GM21515 (cell line): ENCODE data around the gene SORCS2.

Experiments
- ATAC-seq: cut with Tn5 transposase; IDR thresholded peaks from one replicate; pipeline ENCODE4 v1.9.1; 2021; ENCODE audit not compliant: unreplicated experiment

The SORCS2 gene

GRCh38 chr4:7620814-7621176, 428.5 kb downstream of the SORCS2 start:
- ATAC-seq, result no peak

DNA sequence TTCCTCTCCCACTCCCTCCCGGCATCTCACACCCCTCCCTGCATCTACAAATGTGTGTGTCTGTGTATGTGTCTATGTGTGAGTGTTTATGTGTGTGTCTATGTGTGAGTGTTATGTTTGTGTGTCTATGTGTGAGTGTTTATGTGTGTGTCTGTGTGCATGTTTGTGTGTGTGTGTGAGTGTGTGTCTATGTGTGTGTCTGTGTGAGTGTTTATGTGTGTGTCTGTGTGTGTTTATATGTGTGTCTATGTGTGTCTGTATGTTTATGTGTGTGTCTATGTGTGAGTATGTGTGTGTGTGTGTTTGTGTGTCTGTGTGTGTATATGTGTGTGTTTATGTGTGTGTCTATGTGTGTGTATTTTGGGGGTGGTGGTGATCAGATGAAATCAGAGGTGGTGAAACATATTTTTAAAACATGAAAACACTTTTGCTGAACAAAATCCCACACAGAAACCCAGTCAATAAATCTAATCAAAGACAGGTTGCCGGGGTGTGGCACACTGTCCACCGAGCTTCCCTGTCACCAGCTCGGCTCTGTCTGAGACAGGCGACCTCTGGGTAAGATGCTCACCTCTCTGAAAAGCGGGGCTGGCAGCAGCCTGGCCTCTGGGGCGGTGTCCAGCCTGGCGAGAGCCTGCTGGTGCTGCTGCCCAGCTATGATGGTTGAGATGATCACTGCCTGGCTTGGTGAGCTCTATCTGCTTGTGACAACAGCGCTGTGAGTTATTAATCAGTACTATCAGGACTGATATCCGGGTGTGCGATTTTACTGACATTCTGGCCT, 429.1 kb downstream of the SORCS2 start:
- ATAC-seq, result no peak

DNA sequence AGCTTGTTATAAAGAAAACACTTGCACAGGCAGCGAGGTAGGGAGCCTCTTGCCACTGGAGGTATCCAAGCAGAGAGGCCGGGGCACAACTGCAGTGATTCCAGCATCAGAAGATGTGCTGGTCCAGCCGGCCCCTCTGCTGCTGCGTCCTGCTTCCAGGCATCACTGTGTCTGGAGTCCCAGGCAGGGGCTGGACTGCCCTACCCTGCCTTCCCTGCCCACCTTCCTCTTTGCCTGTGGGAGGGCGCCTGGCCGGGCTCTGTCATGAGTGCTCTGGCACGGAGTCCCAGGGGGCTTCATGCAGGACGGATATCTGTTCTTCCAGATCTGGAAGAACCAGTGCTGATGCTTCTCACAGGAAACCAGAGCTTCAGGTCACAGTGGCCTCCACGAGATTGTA, 430.0 kb downstream of the SORCS2 start:
- ATAC-seq, result no peak

- no peak for ATAC-seq
These were observed 431.1 kb downstream of the SORCS2 start for GRCh38 chr4:7623468-7623867.

DNA sequence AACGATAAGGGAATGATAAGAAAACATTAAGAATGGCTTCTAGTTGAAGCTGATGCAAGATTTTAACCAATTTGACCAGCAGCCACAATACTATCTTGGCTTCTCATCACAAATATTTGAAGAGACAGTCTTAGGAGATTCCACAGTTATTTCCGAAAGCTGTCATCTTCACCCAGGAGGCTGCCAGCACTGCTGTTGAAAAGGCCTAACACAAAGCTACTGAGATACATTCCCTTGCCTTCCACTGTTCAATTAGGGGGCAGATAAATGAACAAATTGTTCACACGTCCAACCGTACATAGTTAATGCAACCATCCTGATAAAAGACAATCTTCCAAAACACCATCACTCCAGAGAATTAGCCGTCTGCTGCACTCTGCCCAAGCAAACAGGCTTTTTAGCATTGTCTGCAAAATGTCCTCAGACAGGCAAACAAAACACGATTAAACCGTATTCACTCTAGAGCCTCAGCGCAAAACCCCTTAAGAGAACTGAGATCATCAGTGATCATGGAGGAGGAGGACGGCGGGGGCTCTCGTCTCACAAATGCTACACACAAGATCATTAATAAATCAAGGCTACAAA, 432.1 kb downstream of the SORCS2 start:
- ATAC-seq, result no peak

- ATAC-seq, result no peak
These were observed 432.7 kb downstream of the SORCS2 start for GRCh38 chr4:7625071-7625470.

- ATAC-seq, result no peak
These were observed 434.2 kb downstream of the SORCS2 start for GRCh38 chr4:7626531-7626930.

DNA sequence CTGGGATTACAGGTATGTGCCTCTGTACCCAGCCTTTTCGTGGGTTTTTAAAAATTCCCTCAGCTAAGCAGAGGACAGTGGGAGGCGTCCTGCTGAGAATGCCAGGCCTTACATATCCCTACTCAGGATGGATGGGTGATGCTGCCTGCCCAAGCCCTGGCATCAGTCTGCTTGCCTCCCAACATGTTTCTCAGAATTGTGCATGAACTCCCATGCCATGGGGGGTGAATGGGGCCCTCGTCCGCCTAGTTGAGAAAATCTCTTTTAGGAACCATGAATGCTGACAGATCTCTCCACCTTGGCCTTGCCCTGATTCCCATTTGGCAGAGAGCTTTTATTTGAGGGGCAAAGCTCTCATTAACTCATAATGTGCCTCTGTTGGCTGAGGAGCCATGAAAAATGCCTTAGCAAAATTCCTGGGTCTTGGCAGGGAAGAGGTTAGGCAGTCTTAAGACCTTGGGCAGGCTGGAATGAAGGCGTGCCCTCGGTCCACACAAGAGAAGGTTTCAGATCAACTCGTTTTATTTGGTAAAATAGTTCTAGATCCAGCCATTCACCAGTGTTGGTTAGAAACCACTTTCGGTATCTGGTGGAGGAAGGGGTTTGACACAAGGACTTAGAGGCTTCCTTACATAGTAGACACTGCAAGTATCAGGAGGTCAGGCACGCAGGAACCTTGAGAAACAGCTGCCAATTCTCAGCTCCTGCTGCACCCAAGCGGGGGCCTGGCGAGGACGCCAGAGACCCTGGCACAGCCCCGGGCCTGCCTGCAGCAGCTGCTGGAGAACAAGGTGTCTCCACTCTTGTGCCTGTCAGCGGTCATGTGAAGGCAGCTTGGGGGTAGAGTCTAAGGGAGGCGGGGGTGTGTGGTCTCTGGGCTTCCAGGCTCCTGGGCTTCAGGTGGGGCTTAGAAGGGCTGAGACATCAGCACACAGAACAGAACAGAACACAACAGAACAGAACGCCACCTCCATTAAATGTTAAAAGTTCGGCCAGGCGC, 435.2 kb downstream of the SORCS2 start:
- no peak for ATAC-seq

- no peak for ATAC-seq
These were observed 436.1 kb downstream of the SORCS2 start for GRCh38 chr4:7628432-7628831.

DNA sequence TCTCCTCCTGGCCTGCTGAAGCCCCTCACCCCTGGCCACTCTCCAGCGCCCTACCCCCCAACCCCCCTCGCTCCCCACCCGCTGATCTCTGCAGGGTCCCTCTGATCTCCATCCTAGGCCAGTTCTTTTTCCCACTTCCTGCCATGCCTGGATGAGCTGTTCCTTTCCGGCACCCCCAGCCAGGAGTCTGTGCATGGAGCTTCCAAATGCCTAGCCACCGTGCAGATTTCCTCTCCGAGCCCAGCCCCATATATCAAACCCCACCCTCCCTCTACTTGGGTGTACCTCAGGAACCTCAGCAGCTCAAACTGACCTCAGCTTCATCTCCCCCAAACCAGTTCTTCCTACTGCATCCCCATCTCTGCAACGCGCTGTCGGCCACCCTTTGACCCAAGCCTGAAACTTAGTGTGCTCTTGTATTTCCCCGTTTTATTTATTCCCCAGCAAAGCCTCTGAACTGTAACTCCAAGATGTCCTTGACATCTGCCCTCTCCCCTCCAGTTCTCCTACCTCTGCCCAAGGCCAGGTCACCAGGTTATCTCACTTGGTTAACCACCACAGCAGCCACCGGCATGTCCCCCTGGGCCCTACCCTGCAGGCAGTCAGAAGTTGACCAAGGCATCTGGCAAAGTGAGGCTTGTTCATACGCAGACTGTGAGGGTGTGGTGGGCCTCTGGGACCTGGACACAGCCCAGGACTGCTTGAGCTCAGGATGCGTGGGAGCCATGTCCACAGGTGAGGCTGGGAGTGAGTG, 437.3 kb downstream of the SORCS2 start:
- no peak for ATAC-seq

- ATAC-seq, result no peak
These were observed 438.4 kb downstream of the SORCS2 start for GRCh38 chr4:7630568-7631287.

GRCh38 chr4:7631288-7632014, 439.1 kb downstream of the SORCS2 start:
- no peak for ATAC-seq

- ATAC-seq, result no peak
These were observed 440.0 kb downstream of the SORCS2 start for GRCh38 chr4:7632341-7632740.

- no peak for ATAC-seq
These were observed 440.6 kb downstream of the SORCS2 start for GRCh38 chr4:7632971-7633370.

DNA sequence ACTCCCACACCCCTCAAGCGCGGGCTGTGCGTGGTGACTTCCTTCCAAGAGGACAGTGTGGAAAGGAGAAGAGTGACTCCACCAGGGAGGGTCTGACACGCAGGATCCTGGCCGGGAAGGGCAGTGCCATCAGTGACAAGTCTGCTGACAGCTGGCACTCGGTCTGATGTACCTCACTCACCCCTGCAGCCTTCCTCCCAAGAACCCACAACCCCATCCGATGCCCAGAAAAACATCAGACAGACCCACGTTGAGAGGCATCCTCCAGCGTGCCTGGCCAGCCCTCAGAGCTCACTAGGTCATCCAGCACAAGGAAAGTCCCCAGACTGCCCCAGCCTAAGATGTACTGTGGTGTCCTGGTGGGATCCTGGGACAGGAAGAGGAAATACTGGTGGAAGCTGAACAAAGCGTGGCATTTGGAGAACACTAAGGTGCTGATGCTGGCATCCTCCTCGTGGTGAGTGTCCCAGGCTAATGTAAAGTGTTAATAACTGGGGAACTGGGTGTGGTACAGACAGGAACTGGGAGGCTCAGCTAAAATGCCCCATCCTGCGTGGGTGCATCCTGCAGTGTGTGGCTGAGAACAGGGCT, 442.4 kb downstream of the SORCS2 start:
- ATAC-seq, result no peak

DNA sequence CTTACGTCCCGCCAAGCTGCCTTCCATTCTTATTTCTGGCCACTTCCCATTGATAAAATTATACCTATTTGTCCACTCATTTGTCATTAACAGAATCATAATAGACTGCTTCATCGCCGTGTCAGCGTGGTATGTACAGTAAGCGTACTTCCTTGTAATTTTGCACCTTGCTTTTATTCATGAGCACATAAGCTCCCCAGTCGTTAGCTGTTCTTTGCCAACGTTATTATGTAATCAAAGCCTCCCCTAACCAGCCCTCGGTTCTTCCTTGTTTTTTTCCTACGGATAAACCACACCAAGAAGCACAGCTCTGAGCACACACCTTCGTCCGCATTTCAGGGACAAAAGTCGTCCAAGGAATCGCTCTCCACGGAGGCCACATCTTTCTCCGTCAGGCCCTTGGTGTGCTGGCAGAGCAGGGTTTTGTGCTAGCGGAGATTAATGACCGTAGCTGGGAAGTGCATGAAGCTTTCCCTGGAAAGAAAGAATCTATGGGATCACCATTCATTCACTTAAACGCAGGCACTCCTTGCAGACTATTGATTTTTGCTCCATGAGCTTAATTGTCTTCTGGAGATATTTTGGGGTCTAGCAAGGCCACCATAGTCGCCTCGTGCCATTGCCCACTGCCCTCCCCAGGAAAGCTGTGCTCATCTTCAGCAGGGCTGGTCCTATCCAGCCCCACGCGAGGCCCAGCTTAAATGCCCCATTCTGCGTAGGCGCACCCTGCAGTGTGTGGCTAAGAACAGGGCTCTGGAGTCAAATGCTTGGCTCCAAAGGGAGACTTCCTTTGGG, 443.3 kb downstream of the SORCS2 start:
- no peak for ATAC-seq

GRCh38 chr4:7636240-7636508, 443.8 kb downstream of the SORCS2 start:
- no peak for ATAC-seq

DNA sequence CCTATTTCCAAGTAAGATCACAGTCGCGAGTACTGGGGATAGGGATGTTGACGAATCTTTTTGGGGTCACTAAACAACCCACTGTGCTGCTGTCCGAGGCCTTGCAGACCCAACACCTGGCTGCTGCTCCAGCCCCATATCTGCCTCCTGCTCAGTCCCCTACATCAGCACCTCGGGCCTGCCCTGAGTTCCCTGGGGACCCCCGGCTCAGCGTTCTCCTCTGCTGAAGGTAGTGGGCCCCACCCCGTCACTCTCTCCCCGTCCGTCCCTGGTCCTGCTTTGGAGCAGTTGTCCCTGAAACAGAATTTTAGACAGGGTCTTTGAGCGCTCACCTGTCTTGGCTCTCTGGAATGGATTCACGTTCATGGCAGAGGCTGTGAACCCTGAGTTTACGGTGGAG, 444.8 kb downstream of the SORCS2 start:
- no peak for ATAC-seq

- no peak for ATAC-seq
These were observed 445.6 kb downstream of the SORCS2 start for GRCh38 chr4:7637971-7638370.
